Renal cortex interstitium (tissue), 11 donors: ENCODE measurements around the gene PADI4. TPM values are rescaled to one million over a fixed set of nuclear protein-coding genes. Genes with fewer than 3 reads are reported as not detected.

Experiments
- DNase-seq, 11 donors: peaks; one replicate each; pipeline ENCODE4 v3.0.0-alpha.2; 2013; ENCODE audit warnings: low read depth in 9 of 11, low spot score in 4 of 11; ENCODE audit errors: extremely low read depth in 1 of 11
- polyA plus RNA-seq, 3 donors: library from polyadenylated mRNA; unstranded; fragments of 120-200 nt; gene quantifications; one replicate each; pipeline ENCODE4 v1.2.1, GENCODE V29; 2013; ENCODE audit not compliant: insufficient read length in 3 of 3

PADI4 gene
- polyA plus RNA-seq, 3 donors = 0.79 to 0.99 (median 0.81) TPM

GRCh38 chr1:17280436-17280835 is 27.6 kb upstream of the PADI4 start:
- no peak for DNase-seq

DNA sequence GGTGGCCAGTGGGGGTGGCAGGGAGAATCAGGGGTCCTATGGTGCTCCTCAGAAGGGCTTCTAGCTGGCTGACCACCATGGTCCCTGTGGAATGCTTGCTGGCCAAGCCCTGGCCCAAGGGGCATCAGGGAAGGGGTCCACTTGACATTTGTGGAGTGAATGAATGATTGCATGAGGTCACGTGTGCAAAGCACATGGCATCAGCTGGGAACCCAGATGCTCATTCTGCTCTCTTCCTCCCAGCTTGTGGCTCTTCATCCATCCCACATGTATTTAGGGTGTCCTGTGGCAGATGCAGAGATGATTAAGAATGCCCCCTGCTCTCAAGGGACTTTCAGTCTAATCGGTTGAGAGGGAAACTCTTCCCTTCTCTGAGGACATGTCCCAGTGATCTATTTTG is 27.1 kb upstream of the PADI4 start:
- DNase-seq = no peak

DNA sequence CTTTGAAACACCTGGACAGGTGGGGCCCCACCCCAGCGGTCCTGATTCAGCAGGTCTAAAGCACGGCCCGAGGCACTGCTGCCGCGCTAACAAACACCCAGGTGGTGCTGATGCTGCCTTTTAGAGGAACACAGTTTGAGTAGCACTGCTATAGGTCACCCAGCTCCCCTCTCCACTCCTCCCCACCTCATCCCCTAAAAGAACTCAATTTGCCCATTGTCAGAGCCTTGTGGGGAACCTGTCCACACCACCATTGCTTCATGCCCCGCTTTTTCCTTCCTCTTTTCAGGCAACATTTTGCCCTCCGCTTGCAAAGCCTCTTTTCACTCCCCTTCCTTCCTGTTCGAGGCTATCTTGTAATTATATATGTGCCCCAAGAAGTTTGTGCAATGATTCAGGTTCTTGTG is 26.2 kb upstream of the PADI4 start:
- no peak for DNase-seq

GRCh38 chr1:17282836-17283235 is 25.2 kb upstream of the PADI4 start:
- no peak for DNase-seq

DNA sequence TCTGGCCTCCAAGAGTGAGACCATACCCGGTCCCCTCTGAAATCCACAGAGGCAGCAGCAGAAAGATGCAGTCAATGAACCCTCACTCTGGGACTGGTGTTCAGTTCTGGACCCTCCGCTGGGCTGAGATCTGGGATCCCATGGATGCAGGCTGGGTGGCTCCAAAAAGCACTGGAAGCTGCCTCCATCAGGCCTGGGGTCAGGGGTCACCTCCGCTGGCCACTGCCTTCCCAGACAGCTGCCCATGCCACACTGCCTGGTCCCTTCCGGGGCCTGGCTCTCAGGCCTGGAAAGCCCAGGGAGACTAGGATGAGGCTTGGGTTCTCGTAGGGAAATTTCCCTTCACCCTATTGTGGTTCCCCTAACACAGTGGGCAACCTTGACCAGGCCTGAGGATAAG is 21.4 kb upstream of the PADI4 start:
- DNase-seq = no peak

- DNase-seq = no peak
Observed at GRCh38 chr1:17287130-17287776, 20.7 kb upstream of the PADI4 start.

DNA sequence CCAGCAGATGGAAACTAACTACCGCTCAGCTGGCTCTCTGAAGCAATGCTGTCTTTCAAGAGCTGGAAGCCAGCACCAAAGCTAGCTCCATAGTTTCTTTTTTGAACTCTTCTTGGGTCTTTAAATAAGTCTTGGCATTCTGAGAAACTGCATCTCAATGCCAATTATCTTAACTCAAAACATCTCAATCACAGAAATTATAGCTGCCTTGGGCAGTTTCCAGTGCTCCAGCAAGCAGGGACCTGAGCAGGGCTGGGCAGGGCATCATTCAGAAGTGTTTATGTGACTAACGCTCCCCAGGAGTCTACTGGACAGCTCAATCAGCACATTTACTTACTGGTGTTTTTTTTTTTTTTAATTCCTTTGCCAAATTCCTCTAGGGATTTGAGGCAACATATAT is 18.3 kb upstream of the PADI4 start:
- no peak for DNase-seq

GRCh38 chr1:17290553-17290952 is 17.4 kb upstream of the PADI4 start:
- DNase-seq = no peak

DNA sequence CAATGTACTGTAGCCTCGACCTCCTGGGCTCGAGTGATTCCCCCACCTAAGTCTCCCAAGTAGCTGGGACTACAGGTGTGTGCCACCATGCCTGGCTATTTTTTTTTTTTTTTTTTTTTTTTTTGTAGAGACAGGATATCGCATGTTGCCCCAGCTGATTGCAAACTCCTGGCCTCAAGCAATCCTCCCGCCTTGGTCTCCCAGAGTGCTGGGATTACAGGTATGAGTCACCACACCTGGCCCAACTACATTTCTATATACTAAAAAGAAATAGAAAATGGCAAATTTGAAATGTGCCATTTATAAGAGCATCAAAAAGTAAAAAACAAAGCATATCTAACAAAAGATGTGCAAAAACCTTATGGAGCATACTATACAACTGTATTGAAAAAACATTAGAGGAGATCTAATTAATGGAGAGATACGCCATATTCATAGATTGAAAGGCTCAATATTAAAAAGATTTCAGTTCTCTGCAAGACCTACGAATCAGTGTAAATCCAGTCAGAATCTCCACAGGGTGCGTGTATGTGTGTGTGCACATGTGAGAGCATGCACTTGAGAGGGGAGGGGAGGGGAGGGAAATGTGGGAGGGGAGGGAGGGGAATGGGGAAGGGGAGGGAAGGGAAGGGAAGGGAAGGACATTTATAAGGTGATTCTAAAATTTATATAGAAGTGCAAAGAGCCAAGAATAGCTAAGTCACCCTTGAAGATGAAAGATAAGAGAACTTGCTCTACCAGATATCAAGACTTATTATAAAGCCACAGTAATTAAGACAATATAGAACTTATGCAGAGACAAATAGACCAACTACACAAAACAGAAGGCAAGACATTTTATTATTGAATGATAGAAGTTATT is 15.5 kb upstream of the PADI4 start:
- no peak for DNase-seq

GRCh38 chr1:17293681-17294425 is 14.1 kb upstream of the PADI4 start:
- DNase-seq = no peak

DNA sequence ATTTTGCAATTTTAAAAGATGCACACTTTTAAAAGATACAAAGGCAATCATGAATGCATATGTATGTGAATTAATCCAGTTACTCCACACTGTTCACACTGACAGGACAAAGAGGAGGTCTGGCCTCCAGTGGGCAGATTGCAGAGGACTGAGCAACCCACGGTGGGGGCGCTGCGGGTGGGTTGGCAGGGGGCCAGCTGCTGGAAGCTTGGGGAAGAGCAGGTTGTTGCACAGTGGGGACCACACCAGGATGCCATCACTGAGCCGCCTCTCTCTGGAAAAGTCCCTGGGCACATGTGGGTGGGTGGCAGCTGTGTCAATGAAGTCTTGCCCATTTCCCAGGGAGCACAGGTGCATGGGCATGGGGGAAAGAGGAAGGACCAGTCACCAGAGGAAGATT is 12.7 kb upstream of the PADI4 start:
- DNase-seq = no peak

DNA sequence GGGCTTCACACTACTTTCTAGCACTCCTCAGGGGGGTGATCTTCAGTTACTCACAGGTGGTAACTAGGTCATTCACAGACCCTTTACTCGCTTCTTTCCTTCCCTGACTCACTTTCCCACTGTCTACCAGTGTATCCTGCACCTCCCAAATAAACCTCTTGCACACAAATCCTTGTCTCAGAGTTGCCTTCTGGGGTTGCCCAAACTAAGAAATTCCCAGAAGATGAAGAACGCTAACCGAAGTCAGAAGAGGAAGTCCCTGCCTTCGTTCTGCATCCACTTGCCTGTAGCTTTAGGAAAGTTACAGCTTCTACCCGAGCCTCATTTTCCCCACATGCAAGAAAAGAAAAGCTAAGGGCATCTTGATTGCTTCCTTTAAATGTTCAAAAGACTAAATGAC is 11.9 kb upstream of the PADI4 start:
- no peak for DNase-seq

GRCh38 chr1:17297991-17298390 is 10.0 kb upstream of the PADI4 start:
- DNase-seq = no peak

DNA sequence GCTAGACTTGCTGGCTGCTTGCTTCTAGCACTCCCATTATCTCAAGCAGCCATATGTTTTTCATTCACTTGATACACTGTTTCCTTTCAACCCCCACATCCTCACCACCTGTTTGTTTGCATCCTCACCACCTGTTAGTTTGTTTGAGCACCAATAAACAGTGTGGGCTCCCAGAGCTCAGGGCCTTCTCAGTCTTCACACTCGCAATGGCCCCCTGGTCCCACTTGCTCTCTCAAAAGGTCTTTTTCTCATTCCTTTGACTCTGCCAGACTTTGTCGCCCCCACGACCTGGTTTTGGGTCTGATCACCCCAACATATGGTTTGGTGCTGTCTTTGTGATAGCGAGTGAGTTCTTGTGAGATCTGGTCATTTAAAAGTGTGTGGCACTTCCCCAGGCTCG is 6.2 kb upstream of the PADI4 start:
- DNase-seq = no peak

- DNase-seq = no peak
Observed at GRCh38 chr1:17304151-17304825, 3.7 kb upstream of the PADI4 start.

- DNase-seq = no peak
Observed at GRCh38 chr1:17304826-17305175, 3.2 kb upstream of the PADI4 start.

DNA sequence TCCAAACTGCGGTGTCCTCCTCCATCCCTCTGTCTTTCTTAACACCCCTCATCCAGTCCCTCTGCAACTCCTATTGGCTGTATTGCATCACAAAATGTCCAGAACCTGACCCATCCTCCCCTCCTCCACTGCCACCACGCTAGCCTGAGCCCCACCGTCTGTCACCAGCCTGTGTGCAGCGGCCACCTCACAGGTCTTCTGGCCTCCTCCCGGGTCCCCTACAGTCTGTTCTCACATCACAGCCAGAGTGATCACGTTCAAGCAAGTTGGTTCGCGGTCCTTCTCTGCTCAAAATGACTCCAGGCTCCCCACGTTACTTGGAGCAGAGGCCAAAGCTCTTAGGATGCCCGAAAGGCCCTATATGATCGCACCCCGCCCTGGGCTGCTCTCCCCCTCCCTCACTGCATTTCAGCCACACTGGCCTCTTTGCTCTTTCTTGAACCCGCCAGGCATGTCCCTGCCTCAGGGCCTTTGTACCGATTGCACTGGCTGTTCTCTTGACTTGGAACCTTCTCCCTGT is 2.4 kb upstream of the PADI4 start:
- DNase-seq = no peak

DNA sequence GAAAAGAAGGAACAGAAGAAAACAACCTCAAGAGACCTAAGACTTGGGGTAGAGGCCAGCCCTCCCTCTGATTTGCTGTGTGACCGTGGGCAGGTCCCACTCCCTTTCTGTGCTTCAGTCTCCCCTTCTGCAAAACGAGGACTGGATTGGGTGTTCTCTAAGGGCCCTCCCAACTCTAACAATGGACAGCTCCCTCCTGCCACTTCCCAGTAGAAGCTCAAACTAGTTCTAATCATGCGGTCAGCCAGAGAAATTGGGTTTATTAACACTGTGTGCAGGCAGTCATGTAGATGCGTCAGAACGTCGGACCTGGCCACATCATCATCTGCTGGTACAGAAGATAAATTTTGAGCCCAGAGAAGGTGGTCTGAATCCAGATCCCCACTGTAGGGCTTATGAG is 1.6 kb upstream of the PADI4 start:
- no peak for DNase-seq

- no peak for DNase-seq
Observed at GRCh38 chr1:17306921-17307320, 1.1 kb upstream of the PADI4 start.
